Panc1 (cell line): ENCODE measurements around the gene TRRAP. TPM values are rescaled to one million over a fixed set of nuclear protein-coding genes. Genes with fewer than 3 reads are reported as not detected.

ENCODE experiments used
- ATAC-seq: fragments of 200-7000 bp; cut with Tn5 transposase; 2 replicates; pipeline ENCODE4 v1.9.1; 2020; ENCODE audit warnings: mild to moderate bottlenecking, moderate library complexity
- BruUV-seq: library from RNA; stranded (reverse); fragments of 400-500 nt; replicated peaks from 2 replicates; lab custom pipeline; 2021; lab: Mats Ljungman, UMichigan
- CTCF ChIA-PET: fragments of 300-600 bp; sonication (Branson Sonifier 250); formaldehyde crosslinking; loops from one replicate; lab custom pipeline; 2022; ENCODE audit warnings: antibody characterized with exemption; lab: Charles Lee
- POLR2A ChIA-PET: fragments of 300-600 bp; sonication (Branson Sonifier 250); formaldehyde crosslinking; loops from one replicate; lab custom pipeline; 2022; ENCODE audit warnings: antibody characterized with exemption; lab: Charles Lee
- DNase-seq: peaks from one replicate; pipeline ENCODE4 v3.0.0-alpha.2; 2010; ENCODE audit warnings: low read depth, low spot score
- H3K27ac ChIP-seq: 2 replicates; pipeline ENCODE4 v1.5.1; 2011; ENCODE audit warnings: mild to moderate bottlenecking, low read length, inconsistent platforms
- H3K27me3 ChIP-seq: fragments of 200-500 bp; sonication (Bioruptor generic); 2 replicates; pipeline ENCODE4 v1.6.0; 2014; ENCODE audit warnings: low read length, inconsistent platforms; ENCODE audit not compliant: control insufficient read depth, insufficient read depth
- H3K36me3 ChIP-seq: fragments of 200-500 bp; sonication (Bioruptor generic); 2 replicates; pipeline ENCODE4 v1.5.1; 2014; ENCODE audit warnings: inconsistent platforms, mild to moderate bottlenecking, low read length, moderate library complexity; ENCODE audit not compliant: control insufficient read depth, insufficient read depth
- H3K4me1 ChIP-seq: 2 replicates; pipeline ENCODE4 v1.5.1; 2011; ENCODE audit warnings: inconsistent platforms, mild to moderate bottlenecking, low read length, moderate library complexity; ENCODE audit not compliant: control insufficient read depth, insufficient read depth
- H3K4me3 ChIP-seq, 2 experiments: 2 replicates each; pipeline ENCODE4 v1.5.1; 2011 to 2012; ENCODE audit warnings: low read depth in 2 of 2, low read length in 2 of 2, mild to moderate bottlenecking in 2 of 2, inconsistent platforms in 1 of 2, moderate library complexity in 1 of 2
- H3K9me3 ChIP-seq: fragments of 200-500 bp; sonication (Bioruptor generic); 2 replicates; pipeline ENCODE4 v1.5.1; 2014; ENCODE audit warnings: low read depth, mild to moderate bottlenecking, inconsistent platforms, low read length, moderate library complexity; ENCODE audit not compliant: control insufficient read depth, insufficient read depth
- CTCF ChIP-seq: fragments of 450-650 bp; IDR thresholded peaks from 2 replicates; pipeline ENCODE4 v1.5.1; 2017; ENCODE audit warnings: mild to moderate bottlenecking
- POLR2AphosphoS5 ChIP-seq: IDR thresholded peaks from 2 replicates; pipeline ENCODE4 v1.6.1; 2012; ENCODE audit warnings: mild to moderate bottlenecking, low read depth, low read length, moderate library complexity
- REST ChIP-seq, 2 experiments: IDR thresholded peaks; 2 replicates each; pipeline ENCODE4 v1.6.1; 2011 to 2012; ENCODE audit warnings: low read depth in 2 of 2, control low read depth in 1 of 2, low read length in 1 of 2, mild to moderate bottlenecking in 1 of 2, moderate library complexity in 1 of 2; ENCODE audit not compliant: insufficient read depth in 1 of 2
- SIN3A ChIP-seq: IDR thresholded peaks from 2 replicates; pipeline ENCODE4 v1.6.1; 2012; ENCODE audit warnings: low read depth, mild to moderate bottlenecking, low read length, moderate library complexity, borderline replicate concordance; ENCODE audit not compliant: insufficient read depth
- TCF7L2 ChIP-seq: IDR thresholded peaks from 2 replicates; pipeline ENCODE4 v1.6.1; 2011; ENCODE audit warnings: mild to moderate bottlenecking, low read depth, low read length, inconsistent platforms
- in situ Hi-C: cut with HindIII; loops from 2 replicates; pipeline ENCODE4 v1.10.0; 2016; ENCODE audit warnings: low sequenced_read_pairs, low pct_unique_long_range_greater_than_20kb
- intact Hi-C: fragments of 100-400 bp; cut with micrococcal nuclease; formaldehyde crosslinking; loops from one replicate; pipeline ENCODE4 v1.10.0; 2022; ENCODE audit not compliant: unreplicated experiment
- total RNA-seq: library from RNA; stranded (reverse); gene quantifications from one replicate; pipeline ENCODE4 v1.2.1, GENCODE V29; 2021; ENCODE audit not compliant: unreplicated experiment

Gene TRRAP
- total RNA-seq, 1 experiment from 2014 or later = 44.9 TPM

- H3K36me3 ChIP-seq = peaks cover 14% of the 10 kb centered on the region
- peaks cover 10% of the 10 kb centered on the region for H3K4me1 ChIP-seq
- ATAC-seq (0 out of 2 replicates have a peak, but pooled peaks have one; percentile 19), DNase-seq (no peak)
- BruUV-seq = no TSS peak
- H3K9me3 ChIP-seq = no peaks in the 10 kb centered on the region
- ChIA-PET CTCF (no interaction called here), POLR2A (no interaction called here)
- intact Hi-C loops = no loop called here
- TF ChIP-seq SIN3A (no peak), CTCF (no peak), REST (IDR thresholded peaks at IDR 0.05; ENCODE audit: insufficient read depth in 1 of 2, low read depth in 2 of 2, low read length in 1 of 2) (no peak), POLR2AphosphoS5 (no peak), TCF7L2 (no peak)
- no peaks in the 10 kb centered on the region for H3K27me3 ChIP-seq
- in situ Hi-C loops = no loop called here
- 0 out of 2 replicates have a peak overlapping the region, but pooled peaks have one; percentile 45 for H3K27ac ChIP-seq
- no peak overlapping the region for H3K4me3 ChIP-seq
Measured at GRCh38 chr7:99029466-99030435, 151.4 kb downstream of the TRRAP start.

GRCh38 chr7:99030457-99030856 is 152.1 kb downstream of the TRRAP start:
- POLR2A ChIA-PET = no interaction called here

More at GRCh38 chr7:99030457-99030856, 152.1 kb downstream of the TRRAP start:
- Histone ChIP-seq H3K27me3 (no peaks in the 10 kb centered on the region), H3K4me3 (no peak overlapping the region), H3K4me1 (peaks cover 10% of the 10 kb centered on the region), H3K27ac (0 out of 2 replicates have a peak overlapping the region, but pooled peaks have one; percentile 4), H3K9me3 (no peaks in the 10 kb centered on the region), H3K36me3 (peaks cover 14% of the 10 kb centered on the region)
- CTCF ChIA-PET = no interaction called here
- intact Hi-C loops = no loop called here
- in situ Hi-C loops = no loop called here
- TF ChIP-seq SIN3A (no peak), CTCF (no peak), TCF7L2 (no peak), POLR2AphosphoS5 (no peak), REST (IDR thresholded peaks at IDR 0.05; ENCODE audit: insufficient read depth in 1 of 2, low read depth in 2 of 2, low read length in 1 of 2) (no peak)
- ATAC-seq (no peak), DNase-seq (no peak)
- BruUV-seq = no TSS peak
